Coronary artery (tissue), 2 donors: ENCODE measurements around the gene ISCU.

Experiments used
- DNase-seq: peaks from one replicate; pipeline ENCODE4 v3.0.0-alpha.2; 2017; ENCODE audit warnings: low spot score
- H3K27ac ChIP-seq, 2 donors: fragments of 200-600 bp; sonication (generic); one replicate each; pipeline ENCODE4 v1.5.1; 2016 to 2019
- H3K4me3 ChIP-seq: fragments of 200-600 bp; sonication (generic); 2 replicates; pipeline ENCODE4 v1.5.1; 2016; ENCODE audit warnings: mild to moderate bottlenecking, moderate library complexity
- CTCF ChIP-seq: fragments of 200-600 bp; sonication (generic); IDR thresholded peaks from one replicate; pipeline ENCODE4 v1.5.1; 2019; ENCODE audit warnings: antibody characterized with exemption

ISCU gene

DNA sequence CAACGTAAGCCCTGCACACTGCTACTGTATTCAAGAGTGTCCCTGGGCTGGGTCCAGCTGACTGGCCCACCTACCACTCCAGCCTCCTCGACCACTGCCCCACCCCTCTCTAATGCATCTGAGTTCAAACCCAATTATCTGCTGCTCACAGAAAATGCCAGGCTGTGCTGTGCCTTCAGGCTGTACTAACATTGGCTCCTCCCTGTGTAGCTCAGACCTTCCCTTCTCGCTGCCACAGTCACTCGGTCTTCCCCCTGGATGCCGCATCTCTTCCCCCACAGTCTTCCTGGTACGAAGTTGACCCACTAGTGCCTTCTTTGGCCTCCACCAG is 35.3 kb upstream of the ISCU start:
- no peak overlapping the region for H3K27ac ChIP-seq
- no peak for TF ChIP-seq CTCF

GRCh38 chr12:108530161-108530560 is 32.2 kb upstream of the ISCU start:
- no peak for TF ChIP-seq CTCF
- Histone ChIP-seq H3K4me3 (no peak overlapping the region), H3K27ac (no peak overlapping the region)
- no peak for DNase-seq

More for the DNA sequence above, 35.3 kb upstream of the ISCU start:
- no peak for DNase-seq
- no peak overlapping the region for H3K4me3 ChIP-seq

- Histone ChIP-seq H3K27ac (no peak overlapping the region), H3K4me3 (no peak overlapping the region)
- DNase-seq, result no peak
- TF ChIP-seq CTCF, result no peak
These were observed 30.2 kb upstream of the ISCU start for GRCh38 chr12:108531929-108532848.

GRCh38 chr12:108538146-108538545 is 24.2 kb upstream of the ISCU start:
- TF ChIP-seq CTCF, result no peak
- Histone ChIP-seq H3K27ac (no peak overlapping the region), H3K4me3 (no peak overlapping the region)
- DNase-seq, result no peak

GRCh38 chr12:108538616-108539195 is 23.7 kb upstream of the ISCU start:
- no peak for DNase-seq
- Histone ChIP-seq H3K4me3 (no peak overlapping the region), H3K27ac (no peak overlapping the region)
- no peak for TF ChIP-seq CTCF

DNA sequence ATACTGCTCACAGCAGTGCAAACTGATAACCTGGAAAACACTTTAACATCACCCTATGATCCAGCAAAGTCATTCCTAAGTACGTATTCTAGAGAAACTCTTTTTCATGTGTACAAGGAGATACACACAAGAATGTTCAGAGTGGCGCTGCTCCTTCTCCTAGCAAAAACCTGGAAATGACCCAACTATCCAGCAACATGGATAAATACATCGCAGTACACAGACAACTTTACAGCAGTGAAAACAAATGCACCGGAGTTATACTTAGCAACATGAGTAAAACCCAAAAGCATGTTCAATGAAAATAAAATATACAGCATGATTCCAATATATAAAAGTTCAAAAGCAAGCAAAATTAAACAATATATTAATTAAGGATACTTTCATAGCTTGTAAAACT is 20.1 kb upstream of the ISCU start:
- H3K4me3 ChIP-seq, result no peak overlapping the region
- H3K27ac ChIP-seq, result no peak overlapping the region
- DNase-seq, result no peak
- TF ChIP-seq CTCF, result no peak

GRCh38 chr12:108543652-108544051 is 18.7 kb upstream of the ISCU start:
- no peak overlapping the region for H3K4me3 ChIP-seq
- H3K27ac ChIP-seq, result no peak overlapping the region
- no peak for DNase-seq
- TF ChIP-seq CTCF, result no peak
